Hindlimb muscle (tissue), 1 donor: ENCODE measurements around the gene PDPN. TPM values are rescaled to one million over a fixed set of nuclear protein-coding genes. Genes with fewer than 3 reads are reported as not detected.

Experiments
- DNase-seq: peaks from one replicate; pipeline ENCODE4 v3.0.0-alpha.2; 2013
- polyA plus RNA-seq: library from polyadenylated mRNA; unstranded; fragments of 120-200 nt; gene quantifications from one replicate; pipeline ENCODE4 v1.2.1, GENCODE V29; 2013; ENCODE audit not compliant: insufficient read length

Gene PDPN
- polyA plus RNA-seq, 1 donor, result 29.8 TPM

- no peak for DNase-seq
These were observed 2.2 kb upstream of the PDPN start for GRCh38 chr1:13581446-13581845.

- DNase-seq, result no peak
These were observed 754 bp upstream of the PDPN start for GRCh38 chr1:13582713-13583443.

GRCh38 chr1:13583966-13584791 lies 547 bp downstream of the PDPN start:
- peak; percentile 61 for DNase-seq

- DNase-seq, result no peak
These were observed 1.4 kb downstream of the PDPN start for GRCh38 chr1:13584876-13585611.

GRCh38 chr1:13585612-13585991 lies 2.0 kb downstream of the PDPN start:
- DNase-seq, result no peak

- DNase-seq, result no peak
These were observed 2.4 kb downstream of the PDPN start for GRCh38 chr1:13586001-13586400.

- DNase-seq, result no peak
These were observed 3.8 kb downstream of the PDPN start for GRCh38 chr1:13587256-13588030.

GRCh38 chr1:13588946-13589796 lies 5.5 kb downstream of the PDPN start:
- DNase-seq, result no peak

GRCh38 chr1:13590486-13590885 lies 6.9 kb downstream of the PDPN start:
- DNase-seq, result no peak

- peak; percentile 71 for DNase-seq
These were observed 10.0 kb downstream of the PDPN start for GRCh38 chr1:13593511-13594131.

- no peak for DNase-seq
These were observed 11.8 kb downstream of the PDPN start for GRCh38 chr1:13595411-13595810.

- no peak for DNase-seq
These were observed 13.5 kb downstream of the PDPN start for GRCh38 chr1:13597166-13597565.

- no peak for DNase-seq
These were observed 17.3 kb downstream of the PDPN start for GRCh38 chr1:13600762-13601453.

- no peak for DNase-seq
These were observed 20.5 kb downstream of the PDPN start for GRCh38 chr1:13604176-13604575.

GRCh38 chr1:13604721-13605120 lies 21.1 kb downstream of the PDPN start:
- no peak for DNase-seq

- DNase-seq, result peak; percentile 60
These were observed 21.5 kb downstream of the PDPN start for GRCh38 chr1:13605159-13605558.

- no peak for DNase-seq
These were observed 23.4 kb downstream of the PDPN start for GRCh38 chr1:13607002-13607401.

- no peak for DNase-seq
These were observed 32.6 kb downstream of the PDPN start for GRCh38 chr1:13616234-13616633.

- no peak for DNase-seq
These were observed 33.5 kb downstream of the PDPN start for GRCh38 chr1:13617108-13617507.

GRCh38 chr1:13617773-13618172 lies 34.1 kb downstream of the PDPN start:
- DNase-seq, result no peak
